ENCODE data around the gene PIMREG. TPM values are rescaled to one million over a fixed set of nuclear protein-coding genes. Genes with fewer than 3 reads are reported as not detected.

Gene PIMREG
- total RNA-seq (2014; rRNA removed; shearing (Covaris generic); ENCODE audit: low replicate concordance) = 41.8 and 46.6 TPM in 2 replicates

DNA sequence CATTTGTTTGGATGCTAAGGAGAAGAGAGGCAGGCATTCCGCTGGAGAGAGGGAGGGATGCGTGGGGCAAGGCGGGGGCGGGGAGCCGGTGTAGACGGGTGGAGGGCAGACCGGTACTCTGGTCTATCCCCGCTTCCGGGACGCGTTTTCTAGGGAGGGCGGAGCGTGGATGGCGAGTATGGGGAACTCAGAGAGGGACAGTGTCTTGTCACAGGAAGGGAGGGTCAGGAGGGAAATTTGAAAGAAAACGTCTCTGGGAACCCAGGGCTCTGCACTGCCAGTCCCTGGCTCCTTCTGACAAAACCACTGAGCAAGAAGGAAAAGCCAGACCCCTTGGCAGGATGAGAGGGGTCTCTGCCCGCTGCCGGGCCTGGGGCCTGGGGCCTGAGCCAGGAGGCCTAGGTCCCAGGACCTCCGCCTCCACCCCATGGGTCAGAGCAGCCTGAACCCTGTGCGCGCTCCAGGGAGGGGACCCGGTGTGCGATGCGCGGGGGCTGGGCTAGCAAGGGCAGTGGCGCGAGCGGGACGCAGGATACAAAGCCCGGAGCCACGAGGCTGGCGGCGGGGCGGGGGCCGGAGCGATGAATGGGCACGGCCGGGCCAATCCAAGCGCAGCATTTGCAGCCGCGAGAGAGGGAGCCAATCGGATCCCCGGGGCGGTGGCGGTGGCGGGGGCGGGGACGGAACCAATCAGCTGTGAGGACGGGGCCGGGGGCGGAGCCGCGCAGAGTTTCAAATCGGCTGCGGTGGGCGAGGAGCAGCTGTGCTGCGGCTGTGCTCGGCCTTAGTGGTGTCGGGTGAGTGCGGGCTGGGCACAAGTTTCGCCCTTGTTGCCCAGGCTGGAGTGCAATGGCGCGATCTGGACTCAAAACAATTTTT is at the start of gene PIMREG:
PIMREG (plus strand) TSS at position 764 of the 879 bp plus-strand sequence. CDS start 656 bp downstream, outside the sequence.
- H3K9me3 ChIP-seq = no peaks in the 10 kb centered on the region
- peak within 1 kb of the TSS; percentile 65 for H3K4me3 ChIP-seq
- H3K36me3 ChIP-seq = no peaks in the 10 kb centered on the region; the same call in 1 of the 2 replicates
- peak; percentile 94 for DNase-seq
- H3K27me3 ChIP-seq = no peaks in the 10 kb centered on the region

- Histone ChIP-seq H3K36me3 (no peaks in the 10 kb centered on the region), H3K9me3 (no peaks in the 10 kb centered on the region), H3K4me3 (no peak overlapping the region), H3K27me3 (no peaks in the 10 kb centered on the region; the same call in 1 of the 2 replicates)
- DNase-seq = no peak
Observed at GRCh38 chr17:6398955-6399354, 45.3 kb upstream of the PIMREG start.

GRCh38 chr17:6402258-6402657 is 42.0 kb upstream of the PIMREG start:
- Histone ChIP-seq H3K36me3 (no peaks in the 10 kb centered on the region), H3K4me3 (no peak overlapping the region), H3K27me3 (no peaks in the 10 kb centered on the region), H3K9me3 (no peaks in the 10 kb centered on the region)
- no peak for DNase-seq

DNA sequence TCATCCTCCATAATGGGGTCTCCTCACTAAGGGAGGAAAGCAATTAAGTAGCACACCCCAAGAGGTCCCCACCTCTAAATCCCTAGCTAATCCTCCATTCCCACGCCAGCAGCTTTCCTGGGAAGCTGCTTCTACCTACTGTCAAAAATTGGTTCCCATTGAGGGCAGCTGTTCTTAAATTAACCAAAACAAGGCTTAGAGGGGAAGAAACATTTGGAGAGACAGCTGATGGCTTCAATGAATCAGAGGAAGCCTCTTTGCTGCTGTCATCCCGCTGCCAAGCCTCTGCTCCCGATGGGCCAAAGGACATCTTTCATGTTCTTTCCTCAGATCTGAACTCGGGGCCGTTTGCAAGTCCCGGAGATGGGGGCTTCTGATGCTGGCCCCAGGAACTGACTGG is 36.0 kb upstream of the PIMREG start:
- no peak overlapping the region for H3K4me3 ChIP-seq
- no peaks in the 10 kb centered on the region for H3K27me3 ChIP-seq
- no peaks in the 10 kb centered on the region for H3K9me3 ChIP-seq
- no peak for DNase-seq
- H3K36me3 ChIP-seq = no peaks in the 10 kb centered on the region

DNA sequence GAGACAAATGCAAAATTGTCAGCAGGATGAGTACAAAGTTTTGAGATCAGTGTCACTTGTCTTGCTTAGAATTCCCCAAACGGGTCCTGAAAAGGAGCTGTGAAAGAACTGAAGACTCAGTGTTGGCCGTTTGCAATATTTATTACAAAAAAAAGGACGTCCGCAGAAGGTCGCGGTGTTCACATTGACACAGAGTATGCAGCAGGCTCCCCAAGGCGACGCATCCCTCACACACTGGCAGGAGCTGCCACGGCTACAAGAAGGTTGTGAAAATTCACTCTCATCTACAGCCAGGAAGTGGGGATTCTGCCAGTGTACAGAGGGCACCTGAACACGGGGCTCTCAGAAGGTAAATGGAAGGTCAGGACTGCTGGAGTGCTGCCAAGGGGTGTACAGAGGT is 35.5 kb upstream of the PIMREG start:
- Histone ChIP-seq H3K27me3 (no peaks in the 10 kb centered on the region), H3K4me3 (no peak overlapping the region), H3K36me3 (no peaks in the 10 kb centered on the region), H3K9me3 (no peaks in the 10 kb centered on the region)
- no peak for DNase-seq

GRCh38 chr17:6413065-6413464 is 31.2 kb upstream of the PIMREG start:
- H3K4me3 ChIP-seq = no peak overlapping the region
- no peaks in the 10 kb centered on the region for H3K9me3 ChIP-seq
- DNase-seq = no peak
- no peaks in the 10 kb centered on the region for H3K27me3 ChIP-seq
- no peaks in the 10 kb centered on the region for H3K36me3 ChIP-seq

DNA sequence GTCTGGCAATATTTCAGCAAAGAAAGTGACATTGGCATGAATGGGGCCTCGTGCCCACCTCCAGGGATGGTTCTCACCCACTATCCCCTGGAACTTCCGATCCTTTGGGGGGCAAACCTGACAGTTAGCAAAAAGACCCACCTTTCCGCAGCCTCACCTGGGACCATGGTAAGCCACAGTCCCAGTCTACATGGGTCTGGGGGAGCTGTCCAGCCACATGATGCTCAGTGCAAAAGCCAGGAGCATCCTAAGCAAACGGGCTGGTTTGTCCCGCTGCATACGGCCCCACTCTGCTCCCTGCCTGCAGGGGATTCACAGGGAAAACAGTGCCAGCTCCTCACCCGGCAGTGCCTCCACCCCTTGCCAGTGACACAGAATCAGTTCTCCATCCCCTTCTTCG is 28.6 kb upstream of the PIMREG start:
- Histone ChIP-seq H3K27me3 (no peaks in the 10 kb centered on the region), H3K4me3 (no peak overlapping the region), H3K9me3 (no peaks in the 10 kb centered on the region), H3K36me3 (no peaks in the 10 kb centered on the region)
- DNase-seq = no peak

- H3K9me3 ChIP-seq = no peaks in the 10 kb centered on the region
- H3K4me3 ChIP-seq = no peak overlapping the region
- H3K36me3 ChIP-seq = no peaks in the 10 kb centered on the region
- DNase-seq = no peak
- H3K27me3 ChIP-seq = no peaks in the 10 kb centered on the region
Observed at GRCh38 chr17:6420173-6420641, 24.0 kb upstream of the PIMREG start.

DNA sequence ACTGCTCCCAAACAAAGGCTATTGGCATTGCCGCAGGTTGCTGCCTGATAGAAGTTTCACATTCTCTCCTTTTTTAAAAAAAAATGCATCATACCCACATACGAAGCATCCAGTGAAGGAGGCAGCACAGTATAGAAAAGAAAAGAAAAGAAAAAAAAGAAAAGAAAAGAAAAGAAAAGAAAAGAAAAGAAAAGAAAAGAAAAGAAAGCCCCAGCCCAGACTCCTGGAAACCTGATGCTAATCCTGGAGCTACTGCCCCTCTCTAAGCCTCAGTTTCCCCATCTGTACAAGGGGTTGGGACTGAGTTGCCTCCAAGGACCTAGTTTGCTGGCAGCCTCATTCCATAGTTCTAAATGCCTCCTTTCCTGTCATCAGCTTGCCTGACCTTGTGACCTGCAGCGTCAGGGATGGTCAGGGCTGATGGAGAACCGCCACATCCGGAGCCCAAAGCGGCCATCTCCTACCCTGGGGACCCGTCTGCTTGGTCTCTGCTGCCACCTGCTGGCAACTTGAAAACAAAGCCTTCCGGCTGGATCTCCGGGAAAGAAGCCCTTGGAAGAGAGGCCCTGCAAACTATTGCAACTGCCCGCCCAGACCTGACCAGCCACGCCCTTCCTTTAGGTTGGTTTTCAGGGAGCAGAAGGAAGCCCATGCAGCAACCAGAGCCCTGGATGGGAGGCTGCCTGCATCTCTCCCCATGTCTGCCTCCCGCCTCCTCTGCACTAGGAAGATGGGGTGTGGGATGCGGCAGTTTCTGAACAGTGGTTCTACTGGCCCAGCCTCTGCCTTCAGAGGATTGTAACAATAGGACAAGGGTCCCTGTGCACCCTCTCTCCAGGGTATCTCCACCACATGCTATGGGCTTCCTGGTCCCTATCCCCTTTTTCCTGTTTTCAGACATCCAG is 22.3 kb upstream of the PIMREG start:
- Histone ChIP-seq H3K36me3 (no peaks in the 10 kb centered on the region), H3K27me3 (no peaks in the 10 kb centered on the region), H3K9me3 (no peaks in the 10 kb centered on the region), H3K4me3 (no peak overlapping the region)
- DNase-seq = peak; percentile 64

- Histone ChIP-seq H3K9me3 (no peaks in the 10 kb centered on the region), H3K27me3 (no peaks in the 10 kb centered on the region), H3K4me3 (no peak overlapping the region), H3K36me3 (no peaks in the 10 kb centered on the region)
- DNase-seq = no peak
Observed at GRCh38 chr17:6422654-6423241, 21.5 kb upstream of the PIMREG start.

- Histone ChIP-seq H3K4me3 (no peak overlapping the region), H3K27me3 (no peaks in the 10 kb centered on the region), H3K9me3 (no peaks in the 10 kb centered on the region), H3K36me3 (no peaks in the 10 kb centered on the region)
- DNase-seq = no peak
Observed at GRCh38 chr17:6423931-6424330, 20.3 kb upstream of the PIMREG start.

DNA sequence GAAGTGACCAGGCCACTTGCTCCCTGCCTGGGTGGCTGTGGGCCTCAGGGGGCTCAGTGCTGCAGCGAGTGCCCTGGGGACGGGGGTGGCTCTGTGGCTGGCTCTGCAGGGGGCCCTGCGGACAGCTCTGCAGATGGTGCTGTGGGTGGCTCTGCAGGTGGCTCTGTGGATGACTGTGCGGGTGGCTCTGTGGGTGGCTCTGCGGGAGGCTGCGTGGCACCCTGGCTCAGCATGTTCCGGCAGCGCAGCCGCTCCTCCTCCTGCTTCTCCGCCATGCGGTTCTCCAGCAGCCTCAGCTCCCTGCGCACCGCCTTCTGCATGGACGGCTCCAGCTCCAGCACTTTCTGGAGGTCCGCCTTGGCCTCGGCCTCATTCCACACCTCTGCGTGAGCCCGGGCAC is 18.8 kb upstream of the PIMREG start:
- Histone ChIP-seq H3K27me3 (no peaks in the 10 kb centered on the region), H3K36me3 (no peaks in the 10 kb centered on the region), H3K9me3 (no peaks in the 10 kb centered on the region), H3K4me3 (no peak overlapping the region)
- no peak for DNase-seq

- no peak overlapping the region for H3K4me3 ChIP-seq
- no peak for DNase-seq
- H3K27me3 ChIP-seq = no peaks in the 10 kb centered on the region
- H3K36me3 ChIP-seq = no peaks in the 10 kb centered on the region
- no peaks in the 10 kb centered on the region for H3K9me3 ChIP-seq
Observed at GRCh38 chr17:6426356-6427101, 17.7 kb upstream of the PIMREG start.

GRCh38 chr17:6427279-6427781 is 16.9 kb upstream of the PIMREG start:
- Histone ChIP-seq H3K4me3 (no peak overlapping the region), H3K9me3 (no peaks in the 10 kb centered on the region), H3K36me3 (no peaks in the 10 kb centered on the region), H3K27me3 (no peaks in the 10 kb centered on the region)
- DNase-seq = no peak

- DNase-seq = no peak
Observed at GRCh38 chr17:6428207-6428965, 15.9 kb upstream of the PIMREG start.

More at GRCh38 chr17:6428207-6428965, 15.9 kb upstream of the PIMREG start:
- H3K4me3 ChIP-seq = no peak overlapping the region
- no peaks in the 10 kb centered on the region for H3K36me3 ChIP-seq
- no peaks in the 10 kb centered on the region for H3K27me3 ChIP-seq
- H3K9me3 ChIP-seq = no peaks in the 10 kb centered on the region

Data from MG63 (cell line).